ENCODE data around the gene PRDX2. TPM values are rescaled to one million over a fixed set of nuclear protein-coding genes. Genes with fewer than 3 reads are reported as not detected.
A peak's percentile ranks its signal among the peaks of the same experiment; 100 is the strongest.

PRDX2 gene
- total RNA-seq, 2 experiments from 2014 or later, result 357 to 399 TPM

DNA sequence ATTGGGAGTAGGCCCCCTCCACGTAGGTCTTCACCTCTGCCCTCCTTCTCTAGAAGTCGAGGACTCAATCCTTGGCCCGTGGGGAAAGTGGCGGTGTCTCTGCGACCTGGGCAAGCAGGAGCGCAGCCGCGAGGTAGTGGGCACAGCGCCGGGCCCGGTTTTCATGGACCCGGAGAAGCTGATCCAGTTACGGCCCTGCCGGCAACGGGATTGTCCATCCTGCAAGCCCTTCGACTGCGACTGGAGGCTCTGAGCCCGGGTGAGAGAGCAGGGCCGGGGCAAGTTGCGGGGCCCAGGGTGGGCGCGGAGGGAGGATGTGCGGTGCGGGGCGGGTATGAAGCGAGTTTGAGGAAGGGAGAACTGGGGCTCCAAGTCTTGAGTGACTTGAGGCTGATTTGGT is 2.5 kb upstream of the PRDX2 start:
- H3K27ac ChIP-seq (ENCODE audit: low read depth, low read length, poor library complexity, severe bottlenecking), result no peak overlapping the region
- no peak for TF ChIP-seq EZH2phosphoT487 (IDR thresholded peaks at IDR 0.05; ENCODE audit: borderline replicate concordance, low read depth, low read length)
- TF ChIP-seq, protein P1, sequence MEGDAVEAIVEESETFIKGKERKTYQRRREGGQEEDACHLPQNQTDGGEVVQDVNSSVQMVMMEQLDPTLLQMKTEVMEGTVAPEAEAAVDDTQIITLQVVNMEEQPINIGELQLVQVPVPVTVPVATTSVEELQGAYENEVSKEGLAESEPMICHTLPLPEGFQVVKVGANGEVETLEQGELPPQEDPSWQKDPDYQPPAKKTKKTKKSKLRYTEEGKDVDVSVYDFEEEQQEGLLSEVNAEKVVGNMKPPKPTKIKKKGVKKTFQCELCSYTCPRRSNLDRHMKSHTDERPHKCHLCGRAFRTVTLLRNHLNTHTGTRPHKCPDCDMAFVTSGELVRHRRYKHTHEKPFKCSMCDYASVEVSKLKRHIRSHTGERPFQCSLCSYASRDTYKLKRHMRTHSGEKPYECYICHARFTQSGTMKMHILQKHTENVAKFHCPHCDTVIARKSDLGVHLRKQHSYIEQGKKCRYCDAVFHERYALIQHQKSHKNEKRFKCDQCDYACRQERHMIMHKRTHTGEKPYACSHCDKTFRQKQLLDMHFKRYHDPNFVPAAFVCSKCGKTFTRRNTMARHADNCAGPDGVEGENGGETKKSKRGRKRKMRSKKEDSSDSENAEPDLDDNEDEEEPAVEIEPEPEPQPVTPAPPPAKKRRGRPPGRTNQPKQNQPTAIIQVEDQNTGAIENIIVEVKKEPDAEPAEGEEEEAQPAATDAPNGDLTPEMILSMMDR (conservative IDR thresholded peaks at IDR 0.05; ENCODE audit: low read length), result no peak
- H3K9me2 ChIP-seq (ENCODE audit: insufficient read depth, low read length), result no peaks in the 10 kb centered on the region
- peaks cover 30% of the 10 kb centered on the region for H3K4me1 ChIP-seq (ENCODE audit: insufficient read depth, low read length, poor library complexity, severe bottlenecking)
- DNase-seq (ENCODE audit: low spot score), result no peak
- no peak overlapping the region for H3K4me3 ChIP-seq (ENCODE audit: low read depth, low read length, poor library complexity, severe bottlenecking)
- no peaks in the 10 kb centered on the region for H3K9me3 ChIP-seq (ENCODE audit: low read length)
- intact Hi-C loops (cut with micrococcal nuclease; ENCODE audit: unreplicated experiment), result no loop called here
- H4K20me1 ChIP-seq (ENCODE audit: insufficient read depth, low read length), result no peaks in the 10 kb centered on the region
- no peak overlapping the region for H2AFZ ChIP-seq (ENCODE audit: low read length)
- no TSS peak for BruUV-seq (replicated peaks)
- ChIA-PET POLR2A (no interaction called here), CTCF (ENCODE audit: unreplicated experiment) (no interaction called here)
- H3K4me2 ChIP-seq (ENCODE audit: low read length), result no peak overlapping the region
- H3K79me2 ChIP-seq (ENCODE audit: insufficient read depth, low read depth, low read length), result peaks cover 20% of the 10 kb centered on the region; the same call in 1 of the 2 replicates
- H3K36me3 ChIP-seq (ENCODE audit: insufficient read depth, low read length), result peaks cover 24% of the 10 kb centered on the region

DNA sequence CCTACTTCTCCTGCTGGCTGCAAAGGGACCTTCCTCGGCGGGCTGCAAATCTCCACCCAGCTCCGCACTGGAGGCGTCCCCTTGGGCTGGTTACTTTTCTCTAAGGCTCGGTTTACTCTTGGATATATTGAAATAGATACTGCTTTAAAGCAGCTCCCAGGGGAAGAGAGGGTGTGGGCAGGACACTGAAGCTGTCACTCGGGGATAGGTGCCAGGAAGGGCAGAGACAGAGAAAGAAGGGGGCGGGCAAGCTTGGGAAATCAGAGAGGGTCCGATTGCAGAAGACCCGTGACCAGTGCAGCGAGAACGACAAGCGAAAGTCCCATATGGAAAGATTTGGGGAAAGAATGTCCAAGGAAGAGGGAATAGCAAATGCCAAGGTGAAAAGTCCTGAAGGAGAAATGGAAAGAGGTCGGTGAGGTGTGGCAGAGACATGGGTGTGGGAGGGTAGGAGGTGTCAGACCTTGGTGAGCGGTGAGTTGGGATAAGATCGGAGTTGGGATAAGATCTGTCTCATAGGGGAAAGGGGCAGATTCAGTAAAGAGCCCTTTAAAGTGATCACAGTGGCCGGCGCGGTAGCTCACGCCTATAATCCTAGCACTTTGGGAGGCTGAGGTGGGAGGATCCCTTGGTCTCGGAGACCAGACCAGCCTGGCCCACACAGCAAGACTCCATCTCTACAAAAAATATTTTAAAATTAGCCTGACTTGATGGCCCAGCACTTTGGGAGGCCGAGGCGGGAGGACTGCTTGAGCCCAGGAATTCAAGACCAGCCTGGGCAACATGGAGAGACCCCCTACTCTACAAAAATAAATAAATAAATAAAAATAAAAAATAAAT is 887 bp upstream of the PRDX2 start:
- Histone ChIP-seq H3K9me2 (ENCODE audit: insufficient read depth, low read length) (no peaks in the 10 kb centered on the region), H3K4me2 (ENCODE audit: low read length) (peak overlapping the region; percentile 92), H3K79me2 (ENCODE audit: insufficient read depth, low read depth, low read length) (peaks cover 20% of the 10 kb centered on the region; the same call in 1 of the 2 replicates), H2AFZ (ENCODE audit: low read length) (peak overlapping the region; percentile 71; the same call in 1 of the 2 replicates), H3K4me3 (ENCODE audit: low read depth, low read length, poor library complexity, severe bottlenecking) (peak overlapping the region; percentile 95), H4K20me1 (ENCODE audit: insufficient read depth, low read length) (no peaks in the 10 kb centered on the region), H3K9me3 (ENCODE audit: low read length) (no peaks in the 10 kb centered on the region), H3K27ac (ENCODE audit: low read depth, low read length, poor library complexity, severe bottlenecking) (no peak overlapping the region), H3K36me3 (ENCODE audit: insufficient read depth, low read length) (peaks cover 19% of the 10 kb centered on the region; the same call in 1 of the 2 replicates), H3K4me1 (ENCODE audit: insufficient read depth, low read length, poor library complexity, severe bottlenecking) (peaks cover 28% of the 10 kb centered on the region)
- TF ChIP-seq EZH2phosphoT487 (IDR thresholded peaks at IDR 0.05; ENCODE audit: borderline replicate concordance, low read depth, low read length), result no peak
- TF ChIP-seq, protein P1 (conservative IDR thresholded peaks at IDR 0.05; ENCODE audit: low read length), result no peak
- BruUV-seq (replicated peaks), result no TSS peak
- ChIA-PET CTCF (ENCODE audit: unreplicated experiment) (no interaction called here), POLR2A (interaction anchor here (1.1 kb wide), 1 partner anchor 10 kb away, joined by 5 read pairs; the partner anchor contains the start of gene JUNB)
- no peak for DNase-seq (ENCODE audit: low spot score)
- intact Hi-C loops (cut with micrococcal nuclease; ENCODE audit: unreplicated experiment), result no loop called here
